GM18502 (cell line): ENCODE measurements around the gene PMAIP1.

Experiments used
- ATAC-seq: cut with Tn5 transposase; IDR thresholded peaks from one replicate; pipeline ENCODE4 v1.9.1; 2021; ENCODE audit warnings: mild to moderate bottlenecking; ENCODE audit not compliant: unreplicated experiment, poor library complexity

Gene PMAIP1

GRCh38 chr18:59909289-59910036, 9.7 kb downstream of the PMAIP1 start:
- no peak for ATAC-seq

GRCh38 chr18:59910967-59911366, 11.2 kb downstream of the PMAIP1 start:
- no peak for ATAC-seq

GRCh38 chr18:59911600-59911999, 11.8 kb downstream of the PMAIP1 start:
- no peak for ATAC-seq

DNA sequence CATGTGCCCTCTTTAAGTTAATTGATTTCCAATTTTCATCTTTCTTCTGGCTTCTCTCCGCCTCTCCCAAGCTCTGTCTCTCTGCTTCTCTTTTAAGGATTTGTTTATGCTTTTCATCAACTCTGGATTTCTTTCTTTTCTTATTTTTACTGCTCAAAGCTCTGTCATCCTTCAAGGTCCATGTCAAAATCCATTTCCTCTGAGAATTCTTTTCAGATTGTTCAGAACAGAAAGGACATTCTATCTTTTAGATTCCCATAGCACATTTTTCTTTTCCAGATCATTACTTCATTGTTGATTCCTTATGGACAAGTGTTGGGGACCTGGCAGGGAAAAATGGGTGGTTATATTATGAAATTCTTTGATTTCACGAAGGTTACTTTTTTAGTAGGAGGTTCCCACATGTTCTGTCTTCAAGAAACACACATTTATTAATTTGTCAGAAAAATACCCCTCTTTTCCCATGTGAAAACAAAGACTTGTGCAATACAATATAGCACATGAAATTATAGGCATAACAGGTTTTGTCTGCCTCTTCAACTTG, 12.3 kb downstream of the PMAIP1 start:
- ATAC-seq, result no peak

- ATAC-seq, result no peak
Observed at GRCh38 chr18:59915606-59916005, 15.8 kb downstream of the PMAIP1 start.

- no peak for ATAC-seq
Observed at GRCh38 chr18:59916746-59917145, 16.9 kb downstream of the PMAIP1 start.

- ATAC-seq, result no peak
Observed at GRCh38 chr18:59917422-59917821, 17.6 kb downstream of the PMAIP1 start.

GRCh38 chr18:59918320-59918755, 18.5 kb downstream of the PMAIP1 start:
- peak; percentile 54 for ATAC-seq

DNA sequence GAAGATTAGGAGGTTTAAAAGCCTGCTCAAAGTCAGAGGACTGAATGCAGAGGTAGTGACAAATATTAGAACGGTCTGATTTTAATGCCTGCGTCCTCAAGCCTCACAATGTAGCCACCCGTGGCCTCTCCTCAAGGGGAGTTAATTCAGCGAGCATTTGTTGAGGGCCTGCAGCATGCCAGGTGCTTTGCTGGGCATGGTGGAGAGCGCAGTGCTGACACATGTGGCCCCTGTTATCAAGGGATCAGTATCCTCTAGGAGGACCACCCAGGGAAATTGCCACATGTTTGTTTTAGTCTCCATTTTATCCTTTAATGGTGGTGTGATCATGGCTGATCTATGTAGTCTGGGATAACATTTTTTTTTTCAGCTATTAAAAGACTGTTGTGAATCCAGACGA, 19.2 kb downstream of the PMAIP1 start:
- ATAC-seq, result no peak

GRCh38 chr18:59921384-59921891, 21.6 kb downstream of the PMAIP1 start:
- ATAC-seq, result peak; percentile 51

GRCh38 chr18:59923539-59924196, 23.9 kb downstream of the PMAIP1 start:
- peak; percentile 39 for ATAC-seq

GRCh38 chr18:59926131-59926530, 26.3 kb downstream of the PMAIP1 start:
- ATAC-seq, result no peak

DNA sequence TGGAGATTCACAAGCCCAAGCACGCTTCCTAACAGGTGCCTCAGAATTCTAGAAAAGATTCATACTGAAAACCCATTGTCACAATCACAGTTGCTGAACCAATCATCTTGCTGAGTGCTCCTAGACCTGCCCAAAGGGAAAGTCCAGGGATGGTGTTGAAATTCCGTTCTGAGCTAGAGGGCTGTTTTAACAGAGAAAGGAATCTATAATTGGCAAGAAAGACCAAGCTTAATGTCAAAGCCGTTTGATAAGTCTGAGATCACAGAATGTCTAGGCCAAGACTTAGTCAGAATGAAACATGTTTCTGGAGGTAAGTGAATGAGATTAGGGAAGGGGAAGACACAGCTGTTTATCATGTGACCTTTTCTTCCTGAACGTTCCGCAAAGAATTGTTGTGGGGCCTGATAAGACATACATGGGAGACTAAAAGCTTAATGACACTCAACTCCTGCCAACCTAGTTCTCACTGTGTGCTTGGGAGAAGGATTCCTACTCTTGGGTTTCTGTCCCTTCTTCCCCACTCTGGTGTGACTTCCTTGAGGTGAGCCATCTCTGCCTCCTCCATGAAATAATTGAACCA, 27.5 kb downstream of the PMAIP1 start:
- ATAC-seq, result peak; percentile 83

DNA sequence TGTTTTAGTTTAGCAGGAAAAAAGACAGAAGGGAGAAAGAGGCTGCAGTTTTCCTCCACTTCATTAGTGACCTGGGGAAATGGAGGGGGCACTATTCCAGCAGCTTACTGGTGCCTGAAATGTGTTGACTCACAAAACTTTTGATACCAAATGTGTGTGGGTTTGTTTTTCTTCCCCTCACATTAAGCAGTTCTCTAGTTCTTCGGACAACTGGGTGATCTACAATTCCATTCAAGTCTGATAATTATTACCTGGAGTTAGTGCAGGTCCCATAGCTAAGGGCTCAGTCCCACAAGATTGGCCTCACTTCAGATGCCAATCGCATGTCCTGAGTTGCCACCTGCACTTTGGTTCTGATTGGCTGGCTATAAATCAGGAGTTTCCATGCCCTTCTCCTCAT, 28.4 kb downstream of the PMAIP1 start:
- ATAC-seq, result no peak

DNA sequence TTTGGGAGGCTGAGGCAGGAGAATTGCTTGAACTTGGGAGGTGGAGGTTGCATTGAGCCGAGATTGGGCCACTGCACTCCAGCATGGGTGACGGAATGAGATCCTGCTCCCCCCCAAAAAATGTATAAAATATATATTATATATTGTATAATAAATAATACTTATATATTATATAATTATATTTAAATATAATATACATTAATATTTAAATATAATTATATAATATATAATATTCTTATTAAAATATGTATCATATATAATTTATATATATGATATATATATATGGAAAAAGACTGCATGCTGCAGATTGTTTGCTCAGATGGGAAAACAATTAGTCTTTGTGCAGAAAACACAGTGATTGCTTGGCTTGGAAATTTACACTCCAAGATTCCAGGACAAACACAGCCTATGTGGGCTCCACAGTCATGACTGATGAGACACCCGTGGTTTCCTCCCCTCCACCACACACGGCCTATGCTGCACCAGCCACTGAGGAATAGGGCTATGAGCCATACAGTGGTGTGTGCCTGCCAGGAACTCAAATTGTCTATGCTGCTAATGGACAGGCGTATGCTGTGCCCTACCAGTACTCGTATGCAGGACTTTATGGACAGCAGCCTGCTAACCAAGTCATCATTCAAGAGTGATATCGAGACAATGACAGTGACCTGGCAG, 30.0 kb downstream of the PMAIP1 start:
- ATAC-seq, result no peak

- ATAC-seq, result no peak
Observed at GRCh38 chr18:59932401-59932800, 32.6 kb downstream of the PMAIP1 start.

GRCh38 chr18:59938676-59939075, 38.9 kb downstream of the PMAIP1 start:
- no peak for ATAC-seq

- ATAC-seq, result no peak
Observed at GRCh38 chr18:59939127-59939526, 39.3 kb downstream of the PMAIP1 start.

GRCh38 chr18:59940068-59940467, 40.3 kb downstream of the PMAIP1 start:
- no peak for ATAC-seq

GRCh38 chr18:59941331-59941730, 41.5 kb downstream of the PMAIP1 start:
- no peak for ATAC-seq

DNA sequence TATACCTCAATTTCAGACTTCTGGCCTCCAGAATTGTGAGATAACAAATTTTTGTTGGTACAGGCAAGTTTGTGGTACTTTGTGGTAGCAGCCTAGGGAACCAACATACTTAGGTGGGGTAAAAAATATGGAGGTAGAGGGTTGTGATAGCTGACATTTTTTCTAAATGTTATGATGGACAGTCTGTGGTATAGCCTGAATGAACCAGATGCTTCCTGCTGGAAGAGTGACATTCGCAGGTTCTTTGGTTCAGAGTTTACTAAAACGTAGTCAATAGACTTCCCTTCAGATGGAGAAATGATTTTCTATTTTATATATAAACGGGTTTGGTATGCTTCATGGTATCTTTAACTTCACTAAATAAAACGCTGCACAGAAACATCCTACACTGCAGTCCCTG, 42.8 kb downstream of the PMAIP1 start:
- no peak for ATAC-seq
